Osteoblast (primary cell): Measurements from ENCODE around the gene MINDY1. TPM values are rescaled to one million over a fixed set of nuclear protein-coding genes. Genes with fewer than 3 reads are reported as not detected.

Experiments used
- DNase-seq: peaks from one replicate; pipeline ENCODE4 v3.0.0; 2011; ENCODE audit warnings: low spot score, mixed read lengths; ENCODE audit not compliant: insufficient read length; ENCODE audit errors: missing footprints
- H2AFZ ChIP-seq: 2 replicates; pipeline ENCODE4 v1.6.0; 2011; ENCODE audit warnings: mild to moderate bottlenecking, low read length
- H3K27ac ChIP-seq: 2 replicates; pipeline ENCODE4 v1.5.1; 2011; ENCODE audit warnings: mild to moderate bottlenecking, low read depth, low read length, moderate library complexity
- H3K27me3 ChIP-seq: 2 replicates; pipeline ENCODE4 v1.6.0; 2012; ENCODE audit warnings: mild to moderate bottlenecking, control low read depth, inconsistent platforms, low read length, moderate library complexity; ENCODE audit not compliant: insufficient read depth
- H3K36me3 ChIP-seq: 2 replicates; pipeline ENCODE4 v1.5.1; 2011; ENCODE audit warnings: mild to moderate bottlenecking, low read length, control low read depth, moderate library complexity; ENCODE audit not compliant: insufficient read depth
- H3K4me1 ChIP-seq: 2 replicates; pipeline ENCODE4 v1.5.1; 2011; ENCODE audit warnings: mild to moderate bottlenecking, low read length, control low read depth, moderate library complexity; ENCODE audit not compliant: insufficient read depth
- H3K4me2 ChIP-seq: 2 replicates; pipeline ENCODE4 v1.6.0; 2011; ENCODE audit warnings: mild to moderate bottlenecking, low read length; ENCODE audit not compliant: insufficient read depth
- H3K4me3 ChIP-seq: fragments of 200-600 bp; sonication (generic); 3 replicates; pipeline ENCODE4 v1.5.1; 2012; ENCODE audit warnings: mild to moderate bottlenecking, low read length, inconsistent platforms; ENCODE audit not compliant: insufficient read depth
- H3K79me2 ChIP-seq: 2 replicates; pipeline ENCODE4 v1.6.0; 2012; ENCODE audit warnings: mild to moderate bottlenecking, low read length, control low read depth, inconsistent platforms; ENCODE audit not compliant: insufficient read depth
- H3K9me3 ChIP-seq: 2 replicates; pipeline ENCODE4 v1.5.1; 2011; ENCODE audit warnings: low read depth, low read length, control low read depth
- H4K20me1 ChIP-seq: 2 replicates; pipeline ENCODE4 v1.6.0; 2012; ENCODE audit warnings: mild to moderate bottlenecking, low read length, control low read depth; ENCODE audit not compliant: insufficient read depth
- CTCF ChIP-seq: IDR thresholded peaks from 2 replicates; pipeline ENCODE4 v1.5.1; 2011; ENCODE audit warnings: mild to moderate bottlenecking, low read depth, low read length, moderate library complexity; ENCODE audit errors: extremely low read depth
- total RNA-seq: library from RNA; depleted of rRNA; stranded (reverse); fragments of >200 nt; gene quantifications from 2 replicates; pipeline ENCODE4 v1.2.3, GENCODE V29; 2012

Gene MINDY1
- total RNA-seq, 1 donor, result 18.1 TPM

- H3K36me3 ChIP-seq, result no peaks in the 10 kb centered on the region
- no peak for TF ChIP-seq CTCF
- no peak overlapping the region for H2AFZ ChIP-seq
- H4K20me1 ChIP-seq, result peaks cover 23% of the 10 kb centered on the region
- no peak overlapping the region for H3K4me3 ChIP-seq
- H3K4me2 ChIP-seq, result no peak overlapping the region
- no peak overlapping the region for H3K27ac ChIP-seq
- H3K9me3 ChIP-seq, result no peaks in the 10 kb centered on the region
- peaks cover 51% of the 10 kb centered on the region for H3K4me1 ChIP-seq
- peak; percentile 72 for DNase-seq
- H3K27me3 ChIP-seq, result no peaks in the 10 kb centered on the region
- peaks cover 28% of the 10 kb centered on the region for H3K79me2 ChIP-seq
These were observed 30.3 kb downstream of the MINDY1 start for GRCh38 chr1:150976401-150976821.

- Histone ChIP-seq H3K4me1 (peaks cover 60% of the 10 kb centered on the region), H3K27ac (peak within 1 kb of the TSS; percentile 69), H2AFZ (peak within 1 kb of the TSS; percentile 66), H3K4me3 (peak within 1 kb of the TSS; percentile 95), H3K36me3 (no peaks in the 10 kb centered on the region), H3K79me2 (peaks cover 44% of the 10 kb centered on the region), H3K27me3 (no peaks in the 10 kb centered on the region), H3K4me2 (peak within 1 kb of the TSS; percentile 98), H4K20me1 (peaks cover 36% of the 10 kb centered on the region), H3K9me3 (no peaks in the 10 kb centered on the region)
- no peak for TF ChIP-seq CTCF
- peak; percentile 99 for DNase-seq
These were observed 31.9 kb downstream of the MINDY1 start, which contains the start of gene CERS2 for GRCh38 chr1:150974580-150975478. TSS of gene CERS2 (minus strand) at chr1:150974835. CDS start at chr1:150969090, 5,745 bp downstream.

GRCh38 chr1:150973836-150974579 is 32.7 kb downstream of the MINDY1 start:
- H3K4me1 ChIP-seq, result peaks cover 53% of the 10 kb centered on the region
- no peaks in the 10 kb centered on the region for H3K27me3 ChIP-seq
- H3K36me3 ChIP-seq, result peaks cover under 1% of the 10 kb centered on the region
- peaks cover 43% of the 10 kb centered on the region for H4K20me1 ChIP-seq
- peaks cover 53% of the 10 kb centered on the region for H3K79me2 ChIP-seq
- H3K4me3 ChIP-seq, result peak overlapping the region; percentile 95
- peak overlapping the region; percentile 98 for H3K4me2 ChIP-seq
- no peak for TF ChIP-seq CTCF
- no peaks in the 10 kb centered on the region for H3K9me3 ChIP-seq
- peak; percentile 93 for DNase-seq
- H3K27ac ChIP-seq, result peak overlapping the region; percentile 69
- peak overlapping the region; percentile 51 for H2AFZ ChIP-seq
